Keratinocyte (primary cell): ENCODE measurements around the gene PTPRD. TPM values are rescaled to one million over a fixed set of nuclear protein-coding genes. Genes with fewer than 3 reads are reported as not detected.

Experiments used
- DNase-seq: peaks from one replicate; pipeline ENCODE4 v3.0.0-alpha.2; 2011; ENCODE audit warnings: low read depth, missing footprints, low spot score
- FAIRE-seq: peaks from 2 replicates; lab custom pipeline; 2011; peaks lifted over from hg19 to GRCh38; lab: Jason Lieb, UNC
- H2AFZ ChIP-seq: 2 replicates; pipeline ENCODE4 v1.6.0; 2012; ENCODE audit warnings: low read length, control low read depth, inconsistent platforms; ENCODE audit not compliant: control insufficient read depth
- H3K27ac ChIP-seq: 2 replicates; pipeline ENCODE4 v1.5.1; 2011; ENCODE audit warnings: low read length; ENCODE audit not compliant: control insufficient read depth, insufficient read depth
- H3K27me3 ChIP-seq: 3 replicates; pipeline ENCODE4 v1.6.0; 2011; ENCODE audit warnings: low read length; ENCODE audit not compliant: control insufficient read depth, insufficient read depth; ENCODE audit errors: extremely low read depth
- H3K36me3 ChIP-seq, 2 experiments: 2 replicates in 1 of 2; 3 replicates in 1 of 2; pipeline ENCODE4 v1.5.1; 2011; ENCODE audit warnings: low read length in 2 of 2, mild to moderate bottlenecking in 1 of 2; ENCODE audit not compliant: control insufficient read depth in 2 of 2, insufficient read depth in 2 of 2; ENCODE audit errors: extremely low read depth in 1 of 2
- H3K4me1 ChIP-seq: 3 replicates; pipeline ENCODE4 v1.5.1; 2011; ENCODE audit warnings: low read length; ENCODE audit not compliant: control insufficient read depth, insufficient read depth; ENCODE audit errors: extremely low read depth
- H3K4me2 ChIP-seq: 3 replicates; pipeline ENCODE4 v1.6.0; 2011; ENCODE audit warnings: low read depth, low read length; ENCODE audit not compliant: control insufficient read depth, insufficient read depth; ENCODE audit errors: extremely low read depth
- H3K4me3 ChIP-seq, 3 experiments: fragments of 200-600 bp in 1 of 3; sonication (generic) in 1 of 3; 2 replicates in 2 of 3; 3 replicates in 1 of 3; pipeline ENCODE4 v1.5.1; 2011 to 2016; ENCODE audit warnings: low read length in 3 of 3, mild to moderate bottlenecking in 3 of 3, control low read depth in 2 of 3, inconsistent platforms in 1 of 3, low read depth in 1 of 3, mixed read lengths in 1 of 3, mixed run types in 1 of 3, moderate library complexity in 1 of 3; ENCODE audit not compliant: control insufficient read depth in 2 of 3, insufficient read depth in 2 of 3; ENCODE audit errors: extremely low read depth in 1 of 3
- H3K79me2 ChIP-seq: 2 replicates; pipeline ENCODE4 v1.6.0; 2012; ENCODE audit warnings: low read length; ENCODE audit not compliant: control insufficient read depth, insufficient read depth
- H3K9ac ChIP-seq: 3 replicates; pipeline ENCODE4 v1.6.0; 2011; ENCODE audit warnings: low read length; ENCODE audit not compliant: control insufficient read depth, insufficient read depth; ENCODE audit errors: extremely low read depth
- H3K9me1 ChIP-seq: 3 replicates; pipeline ENCODE4 v1.6.0; 2011; ENCODE audit warnings: low read length; ENCODE audit not compliant: control insufficient read depth, insufficient read depth; ENCODE audit errors: extremely low read depth
- H3K9me3 ChIP-seq: 2 replicates; pipeline ENCODE4 v1.5.1; 2012; ENCODE audit warnings: low read depth, low read length; ENCODE audit not compliant: control insufficient read depth
- H4K20me1 ChIP-seq: 3 replicates; pipeline ENCODE4 v1.6.0; 2011; ENCODE audit warnings: low read length; ENCODE audit not compliant: control insufficient read depth, insufficient read depth; ENCODE audit errors: extremely low read depth
- CTCF ChIP-seq, 3 experiments: IDR thresholded peaks in 1 of 3; conservative IDR thresholded peaks in 1 of 3; optimal IDR thresholded peaks in 1 of 3; 2 replicates in 2 of 3; 3 replicates in 1 of 3; pipeline versions ENCODE3 to v1.5.1; 2011; ENCODE audit warnings: low read length in 3 of 3, mild to moderate bottlenecking in 3 of 3, moderate library complexity in 2 of 3, control low read depth in 1 of 3, inconsistent platforms in 1 of 3; ENCODE audit not compliant: insufficient read depth in 2 of 3; ENCODE audit errors: extremely low read depth in 1 of 3
- EZH2 ChIP-seq: IDR thresholded peaks from one replicate; pipeline ENCODE4 v1.6.1; 2012; ENCODE audit warnings: inconsistent platforms, mild to moderate bottlenecking, low read length, moderate library complexity
- dilution Hi-C: fragments of 300-500 bp; cut with MboI; formaldehyde crosslinking; loops from one replicate; pipeline ENCODE4 v1.7.0; 2020; ENCODE audit warnings: low sequenced_read_pairs; ENCODE audit not compliant: extremely low pct_ligation_motif_present
- polyA plus RNA-seq, 5 experiments: library from polyadenylated mRNA; depleted of rRNA in 3 of 5; stranded (reverse) in 3 of 5; stranded (forward) in 1 of 5; unstranded in 1 of 5; fragments of >200 nt; gene quantifications; 1 replicate in 1 of 5; 2 replicates in 3 of 5; 3 replicates in 1 of 5; pipeline versions ENCODE4 v1.2.1 to v1.2.3, GENCODE V29; 2011 to 2012; ENCODE audit warnings: missing spikeins in 2 of 5, low read depth in 1 of 5, low replicate concordance in 1 of 5

Gene PTPRD
- polyA plus RNA-seq, 1 donor (not counting 4 experiments of a cell fraction or from before 2014, with no cell fraction given), result 0.10 TPM

- H3K79me2 ChIP-seq, result no peaks in the 10 kb centered on the region
- no peak for DNase-seq
- H3K4me2 ChIP-seq, result no peak overlapping the region
- H2AFZ ChIP-seq, result no peak overlapping the region
- H3K27me3 ChIP-seq, result no peaks in the 10 kb centered on the region
- no peaks in the 10 kb centered on the region for H3K9me3 ChIP-seq
- no peaks in the 10 kb centered on the region for H4K20me1 ChIP-seq
- no peak for TF ChIP-seq CTCF (optimal IDR thresholded peaks at IDR 0.05 in 1 of 3, IDR thresholded peaks at IDR 0.05 in 1 of 3, conservative IDR thresholded peaks at IDR 0.05 in 1 of 3; ENCODE audit: extremely low read depth in 1 of 3, insufficient read depth in 2 of 3, low read length in 3 of 3)
- TF ChIP-seq EZH2, result no peak
- H3K9ac ChIP-seq, result no peak overlapping the region
- dilution Hi-C loops, result no loop called here
- H3K27ac ChIP-seq, result no peak overlapping the region
- H3K4me1 ChIP-seq, result no peaks in the 10 kb centered on the region
- H3K4me3 ChIP-seq, result no peak overlapping the region
- FAIRE-seq, result no peak
- H3K36me3 ChIP-seq, result no peaks in the 10 kb centered on the region
- H3K9me1 ChIP-seq, result no peaks in the 10 kb centered on the region
Observed at GRCh38 chr9:8473244-8474020, 2139.4 kb downstream of the PTPRD start.

GRCh38 chr9:8468045-8468637 is 2144.7 kb downstream of the PTPRD start:
- H2AFZ ChIP-seq, result no peak overlapping the region
- no peaks in the 10 kb centered on the region for H3K27me3 ChIP-seq
- no peaks in the 10 kb centered on the region for H3K9me3 ChIP-seq
- H3K4me3 ChIP-seq, result no peak overlapping the region
- no peak overlapping the region for H3K27ac ChIP-seq
- no peaks in the 10 kb centered on the region for H3K9me1 ChIP-seq
- TF ChIP-seq EZH2, result no peak
- TF ChIP-seq CTCF (optimal IDR thresholded peaks at IDR 0.05 in 1 of 3, IDR thresholded peaks at IDR 0.05 in 1 of 3, conservative IDR thresholded peaks at IDR 0.05 in 1 of 3; ENCODE audit: extremely low read depth in 1 of 3, insufficient read depth in 2 of 3, low read length in 3 of 3), result no peak
- H3K79me2 ChIP-seq, result no peaks in the 10 kb centered on the region
- no peak overlapping the region for H3K9ac ChIP-seq
- dilution Hi-C loops, result no loop called here
- no peaks in the 10 kb centered on the region for H4K20me1 ChIP-seq
- DNase-seq, result no peak
- no peaks in the 10 kb centered on the region for H3K36me3 ChIP-seq
- FAIRE-seq, result no peak
- H3K4me1 ChIP-seq, result no peaks in the 10 kb centered on the region
- H3K4me2 ChIP-seq, result no peak overlapping the region
